Heart left ventricle (tissue), 13 donors: ENCODE data around the gene ODF2L.

ENCODE experiments used
- POLR2A ChIP-seq, 2 donors: fragments of 450-650 bp; IDR thresholded peaks; one replicate each; pipeline ENCODE4 v1.6.1; 2017; ENCODE audit warnings: antibody characterized with exemption in 2 of 2, mild to moderate bottlenecking in 2 of 2, moderate library complexity in 2 of 2
- TF ChIP-seq, protein P1 (sequence below), 12 donors: fragments of 200-600 bp; sonication (generic) in 4 of 12; IDR thresholded peaks; one replicate each; pipeline versions ENCODE4 v1.5.0 to v1.8.0; 2018 to 2022; ENCODE audit warnings: antibody characterized with exemption in 12 of 12, mild to moderate bottlenecking in 5 of 12
- donor health status: ischemic (EF 13 %, LVEDD 7.1; RV severe dilation, severe dysfunction).
- donor health status: DM: no; HTN: yes; CAD: no.
- donor health status: DM: no; HTN: no; CAD: no.
- donor health status: ischemic (EF 25% LVEDD 6.9; RV normal size, moderate dysfunction).
- donor health status: ischemic (EF 25% LVEDD 5.7; RV mildly dilated, moderate dysfunction).
- donor health status: ischemic (EF 35%, LVEDD 5.7; RV mildly dilated, moderate dysfunction).
- donor health status: nonischemic (EF 11% LVEDD 7.7; RV severe dilation, severe dysfunction).
- donor health status: DM: yes; HTN: yes; CAD: no.
- donor health status: PGD.
- donor health status: ischemic (EF 29% LVEDD 5.4; RV normal size, mild dysfunction).
- donor health status: nonischemic (EF 23%, LVEDD 6.1; RV moderate dilation, normal function).

DNA sequence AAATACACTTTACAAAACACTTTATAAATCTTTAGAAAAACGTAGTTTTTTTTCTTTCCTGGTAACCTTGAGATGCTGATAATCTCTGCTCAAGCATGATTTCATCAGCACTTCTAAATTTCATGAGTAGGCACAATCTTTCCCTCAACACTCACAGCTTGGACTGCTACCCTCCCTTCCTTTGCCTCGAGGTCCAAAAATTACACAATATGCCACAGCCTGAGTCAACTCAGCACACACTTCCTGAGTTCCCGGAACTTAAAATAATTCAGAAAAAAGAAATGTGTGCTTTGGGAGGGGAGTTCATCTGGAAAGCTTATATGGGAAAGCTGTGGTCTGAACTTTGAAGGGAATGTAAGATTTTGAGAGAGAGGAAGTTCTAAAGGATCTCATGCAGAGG lies 33.7 kb upstream of the ODF2L start:
- TF ChIP-seq, protein P1, sequence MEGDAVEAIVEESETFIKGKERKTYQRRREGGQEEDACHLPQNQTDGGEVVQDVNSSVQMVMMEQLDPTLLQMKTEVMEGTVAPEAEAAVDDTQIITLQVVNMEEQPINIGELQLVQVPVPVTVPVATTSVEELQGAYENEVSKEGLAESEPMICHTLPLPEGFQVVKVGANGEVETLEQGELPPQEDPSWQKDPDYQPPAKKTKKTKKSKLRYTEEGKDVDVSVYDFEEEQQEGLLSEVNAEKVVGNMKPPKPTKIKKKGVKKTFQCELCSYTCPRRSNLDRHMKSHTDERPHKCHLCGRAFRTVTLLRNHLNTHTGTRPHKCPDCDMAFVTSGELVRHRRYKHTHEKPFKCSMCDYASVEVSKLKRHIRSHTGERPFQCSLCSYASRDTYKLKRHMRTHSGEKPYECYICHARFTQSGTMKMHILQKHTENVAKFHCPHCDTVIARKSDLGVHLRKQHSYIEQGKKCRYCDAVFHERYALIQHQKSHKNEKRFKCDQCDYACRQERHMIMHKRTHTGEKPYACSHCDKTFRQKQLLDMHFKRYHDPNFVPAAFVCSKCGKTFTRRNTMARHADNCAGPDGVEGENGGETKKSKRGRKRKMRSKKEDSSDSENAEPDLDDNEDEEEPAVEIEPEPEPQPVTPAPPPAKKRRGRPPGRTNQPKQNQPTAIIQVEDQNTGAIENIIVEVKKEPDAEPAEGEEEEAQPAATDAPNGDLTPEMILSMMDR (IDR thresholded peaks at IDR 0.05), result no peak
- no peak for TF ChIP-seq POLR2A (IDR thresholded peaks at IDR 0.05)
